GM12892 (cell line): ENCODE data around the gene ZG16.

ENCODE experiments used
- POLR2A ChIP-seq: IDR thresholded peaks from 2 replicates; pipeline ENCODE4 v1.6.1; 2011; ENCODE audit warnings: low read depth, low read length, control low read depth
- POLR2AphosphoS5 ChIP-seq: IDR thresholded peaks from 2 replicates; pipeline ENCODE4 v1.6.1; 2011; ENCODE audit warnings: low read depth, low read length, control low read depth
- TAF1 ChIP-seq: IDR thresholded peaks from 2 replicates; pipeline ENCODE4 v1.6.1; 2011; ENCODE audit warnings: low read depth, mild to moderate bottlenecking, control low read depth, low read length, borderline replicate concordance

- TF ChIP-seq POLR2A (no peak), TAF1 (no peak), POLR2AphosphoS5 (no peak)
Observed at GRCh38 chr16:29784901-29785500, 6.9 kb downstream of the ZG16 start.
